ENCODE data around the gene PLA2G4C. TPM values are rescaled to one million over a fixed set of nuclear protein-coding genes. Genes with fewer than 3 reads are reported as not detected.

Gene PLA2G4C
- total RNA-seq, 1 experiment from 2014 or later, result 4.2 TPM

GRCh38 chr19:48127561-48127960 lies 16.9 kb upstream of the PLA2G4C start:
- Mint-ChIP-seq H3K36me3 (ENCODE audit: insufficient read depth, unreplicated experiment) (peaks cover 42% of the 10 kb centered on the region), H3K4me1 (ENCODE audit: low read depth, unreplicated experiment) (peaks cover 12% of the 10 kb centered on the region), H3K27me3 (ENCODE audit: unreplicated experiment) (no peaks in the 10 kb centered on the region), H3K9me3 (ENCODE audit: low read depth, unreplicated experiment) (no peaks in the 10 kb centered on the region), H3K4me3 (ENCODE audit: low read depth, unreplicated experiment) (no peak overlapping the region), H3K27ac (ENCODE audit: unreplicated experiment) (no peak overlapping the region)
- DNase-seq, result no peak
- intact Hi-C loops (cut with micrococcal nuclease; ENCODE audit: unreplicated experiment), result no loop called here
- no TSS peak for BruUV-seq (replicated peaks)
- CTCF ChIA-PET, result no interaction called here
- TF ChIP-seq CTCF (IDR thresholded peaks at IDR 0.05; ENCODE audit: unreplicated experiment), result no peak

GRCh38 chr19:48123907-48124651 lies 13.5 kb upstream of the PLA2G4C start:
- no TSS peak for BruUV-seq (replicated peaks)

GRCh38 chr19:48122421-48122820 lies 11.8 kb upstream of the PLA2G4C start:
- no peak for TF ChIP-seq CTCF (IDR thresholded peaks at IDR 0.05; ENCODE audit: unreplicated experiment)

More at GRCh38 chr19:48123907-48124651, 13.5 kb upstream of the PLA2G4C start:
- no peaks in the 10 kb centered on the region for H3K27me3 Mint-ChIP-seq (ENCODE audit: unreplicated experiment)
- H3K4me1 Mint-ChIP-seq (ENCODE audit: low read depth, unreplicated experiment), result peaks cover 12% of the 10 kb centered on the region
- peak; percentile 39 for TF ChIP-seq CTCF (IDR thresholded peaks at IDR 0.05; ENCODE audit: unreplicated experiment)
- intact Hi-C loops (cut with micrococcal nuclease; ENCODE audit: unreplicated experiment), result no loop called here
- H3K4me3 Mint-ChIP-seq (ENCODE audit: low read depth, unreplicated experiment), result no peak overlapping the region
- peak overlapping the region; percentile 55 for H3K27ac Mint-ChIP-seq (ENCODE audit: unreplicated experiment)
- no peaks in the 10 kb centered on the region for H3K9me3 Mint-ChIP-seq (ENCODE audit: low read depth, unreplicated experiment)
- peaks cover 41% of the 10 kb centered on the region for H3K36me3 Mint-ChIP-seq (ENCODE audit: insufficient read depth, unreplicated experiment)
- DNase-seq, result peak; percentile 71
- CTCF ChIA-PET, result interaction anchor here (1.7 kb wide), 1 partner anchor 13 kb away, joined by 10 read pairs; the partner anchor contains the start of gene PLA2G4C

GRCh38 chr19:48121909-48122371 lies 11.3 kb upstream of the PLA2G4C start:
- Mint-ChIP-seq H3K4me1 (ENCODE audit: low read depth, unreplicated experiment) (peaks cover 12% of the 10 kb centered on the region), H3K27ac (ENCODE audit: unreplicated experiment) (no peak overlapping the region), H3K27me3 (ENCODE audit: unreplicated experiment) (no peaks in the 10 kb centered on the region), H3K4me3 (ENCODE audit: low read depth, unreplicated experiment) (no peak overlapping the region), H3K36me3 (ENCODE audit: insufficient read depth, unreplicated experiment) (peaks cover 33% of the 10 kb centered on the region), H3K9me3 (ENCODE audit: low read depth, unreplicated experiment) (no peaks in the 10 kb centered on the region)
- no peak for TF ChIP-seq CTCF (IDR thresholded peaks at IDR 0.05; ENCODE audit: unreplicated experiment)
- CTCF ChIA-PET, result interaction anchor here (0.8 kb wide), 1 partner anchor 14 kb away, joined by 3 read pairs; no protein-coding TSS in a partner anchor
- intact Hi-C loops (cut with micrococcal nuclease; ENCODE audit: unreplicated experiment), result no loop called here
- BruUV-seq (replicated peaks), result no TSS peak
- no peak for DNase-seq

More at GRCh38 chr19:48122421-48122820, 11.8 kb upstream of the PLA2G4C start:
- Mint-ChIP-seq H3K27me3 (ENCODE audit: unreplicated experiment) (no peaks in the 10 kb centered on the region), H3K27ac (ENCODE audit: unreplicated experiment) (no peak overlapping the region), H3K4me1 (ENCODE audit: low read depth, unreplicated experiment) (peaks cover 12% of the 10 kb centered on the region), H3K4me3 (ENCODE audit: low read depth, unreplicated experiment) (no peak overlapping the region), H3K9me3 (ENCODE audit: low read depth, unreplicated experiment) (no peaks in the 10 kb centered on the region), H3K36me3 (ENCODE audit: insufficient read depth, unreplicated experiment) (peaks cover 34% of the 10 kb centered on the region)
- no TSS peak for BruUV-seq (replicated peaks)
- CTCF ChIA-PET, result interaction anchor here (0.8 kb wide), 1 partner anchor 13 kb away, joined by 3 read pairs; no protein-coding TSS in a partner anchor
- intact Hi-C loops (cut with micrococcal nuclease; ENCODE audit: unreplicated experiment), result no loop called here
- no peak for DNase-seq
